DOHH2 (cell line): ENCODE data around the gene PCLO.

Experiments used
- CTCF ChIP-seq: fragments of 200-600 bp; sonication (generic); IDR thresholded peaks from one replicate; pipeline ENCODE4 v1.5.1; 2014; ENCODE audit warnings: antibody characterized with exemption, mild to moderate bottlenecking, low read depth, low read length; ENCODE audit not compliant: poor library complexity, severe bottlenecking
- EZH2phosphoT487 ChIP-seq: fragments of 200-600 bp; sonication (generic); IDR thresholded peaks from 2 replicates; pipeline ENCODE4 v1.6.1; 2017; ENCODE audit warnings: borderline replicate concordance, mild to moderate bottlenecking, antibody characterized with exemption, low read length, moderate library complexity, mixed read lengths

- TF ChIP-seq CTCF (no peak), EZH2phosphoT487 (no peak)
These were observed 85.4 kb downstream of the PCLO start for GRCh38 chr7:83077328-83077727.
